IPS-18c (cell line): ENCODE data around the gene SYT1.

Experiments
- H3K4me3 ChIP-seq: 2 replicates; pipeline ENCODE4 v1.7.0; 2013; ENCODE audit warnings: low read depth, mild to moderate bottlenecking, low read length, moderate library complexity; ENCODE audit not compliant: insufficient read depth
- H3K9me3 ChIP-seq: one replicate; pipeline ENCODE4 v1.6.1; 2013; ENCODE audit warnings: mild to moderate bottlenecking, low read length, moderate library complexity; ENCODE audit not compliant: control insufficient read depth, insufficient read depth

The SYT1 gene

GRCh38 chr12:79141776-79142175 is 277.2 kb downstream of the SYT1 start:
- Histone ChIP-seq H3K4me3 (no peak overlapping the region), H3K9me3 (no peaks in the 10 kb centered on the region)

- Histone ChIP-seq H3K9me3 (no peaks in the 10 kb centered on the region), H3K4me3 (no peak overlapping the region)
Measured at GRCh38 chr12:79143803-79144202, 279.2 kb downstream of the SYT1 start.

- Histone ChIP-seq H3K4me3 (no peak overlapping the region), H3K9me3 (no peaks in the 10 kb centered on the region)
Measured at GRCh38 chr12:79151956-79152355, 287.4 kb downstream of the SYT1 start.

GRCh38 chr12:79155683-79156082 is 291.1 kb downstream of the SYT1 start:
- Histone ChIP-seq H3K9me3 (no peaks in the 10 kb centered on the region), H3K4me3 (no peak overlapping the region)

GRCh38 chr12:79156846-79157463 is 292.4 kb downstream of the SYT1 start:
- Histone ChIP-seq H3K9me3 (no peaks in the 10 kb centered on the region), H3K4me3 (no peak overlapping the region)

GRCh38 chr12:79161249-79161934 is 296.8 kb downstream of the SYT1 start:
- Histone ChIP-seq H3K9me3 (no peaks in the 10 kb centered on the region), H3K4me3 (no peak overlapping the region)

GRCh38 chr12:79162147-79162772 is 297.7 kb downstream of the SYT1 start:
- Histone ChIP-seq H3K9me3 (no peaks in the 10 kb centered on the region), H3K4me3 (no peak overlapping the region)

- Histone ChIP-seq H3K9me3 (no peaks in the 10 kb centered on the region), H3K4me3 (no peak overlapping the region)
Measured at GRCh38 chr12:79162948-79163347, 298.4 kb downstream of the SYT1 start.

GRCh38 chr12:79164890-79165289 is 300.3 kb downstream of the SYT1 start:
- H3K4me3 ChIP-seq: no peak overlapping the region

GRCh38 chr12:79168687-79169086 is 304.1 kb downstream of the SYT1 start:
- H3K9me3 ChIP-seq: no peaks in the 10 kb centered on the region
- H3K4me3 ChIP-seq: no peak overlapping the region

More at GRCh38 chr12:79164890-79165289, 300.3 kb downstream of the SYT1 start:
- H3K9me3 ChIP-seq: no peaks in the 10 kb centered on the region

- Histone ChIP-seq H3K4me3 (no peak overlapping the region), H3K9me3 (no peaks in the 10 kb centered on the region)
Measured at GRCh38 chr12:79174626-79175025, 310.1 kb downstream of the SYT1 start.

- H3K9me3 ChIP-seq: no peaks in the 10 kb centered on the region
- no peak overlapping the region for H3K4me3 ChIP-seq
Measured at GRCh38 chr12:79183003-79183402, 318.4 kb downstream of the SYT1 start.

- H3K9me3 ChIP-seq: no peaks in the 10 kb centered on the region
- no peak overlapping the region for H3K4me3 ChIP-seq
Measured at GRCh38 chr12:79183926-79184325, 319.4 kb downstream of the SYT1 start.

GRCh38 chr12:79186506-79186905 is 321.9 kb downstream of the SYT1 start:
- Histone ChIP-seq H3K4me3 (no peak overlapping the region), H3K9me3 (no peaks in the 10 kb centered on the region)

- H3K4me3 ChIP-seq: no peak overlapping the region
- H3K9me3 ChIP-seq: no peaks in the 10 kb centered on the region
Measured at GRCh38 chr12:79187032-79187431, 322.5 kb downstream of the SYT1 start.

- Histone ChIP-seq H3K9me3 (no peaks in the 10 kb centered on the region), H3K4me3 (no peak overlapping the region)
Measured at GRCh38 chr12:79191391-79191790, 326.8 kb downstream of the SYT1 start.

- Histone ChIP-seq H3K4me3 (no peak overlapping the region), H3K9me3 (no peaks in the 10 kb centered on the region)
Measured at GRCh38 chr12:79194595-79194994, 330.0 kb downstream of the SYT1 start.

GRCh38 chr12:79199166-79199565 is 334.6 kb downstream of the SYT1 start:
- Histone ChIP-seq H3K9me3 (no peaks in the 10 kb centered on the region), H3K4me3 (no peak overlapping the region)
